ENCODE results near the gene SFMBT2.

The SFMBT2 gene

DNA sequence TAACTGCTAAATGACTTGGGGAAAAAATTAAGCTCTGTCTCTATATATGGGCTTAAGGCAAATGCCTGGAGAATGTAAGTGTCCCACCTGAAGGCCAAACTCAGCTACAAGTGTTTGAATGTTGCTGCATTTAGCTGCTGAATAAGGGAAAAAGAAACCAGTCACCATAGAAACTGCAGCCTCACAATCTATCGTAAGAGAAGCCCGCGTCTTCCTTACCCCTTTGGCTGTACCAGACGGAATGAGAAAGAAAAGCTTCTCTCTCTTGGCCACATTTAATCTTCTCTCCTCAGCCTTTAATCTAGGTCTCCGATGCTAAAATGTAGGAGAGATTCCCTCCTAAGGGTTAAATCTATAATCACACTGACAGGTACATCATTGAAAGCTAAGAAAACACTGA lies 147.2 kb downstream of the SFMBT2 start:
- no peak for DNase-seq (ENCODE audit: low read depth)

DNA sequence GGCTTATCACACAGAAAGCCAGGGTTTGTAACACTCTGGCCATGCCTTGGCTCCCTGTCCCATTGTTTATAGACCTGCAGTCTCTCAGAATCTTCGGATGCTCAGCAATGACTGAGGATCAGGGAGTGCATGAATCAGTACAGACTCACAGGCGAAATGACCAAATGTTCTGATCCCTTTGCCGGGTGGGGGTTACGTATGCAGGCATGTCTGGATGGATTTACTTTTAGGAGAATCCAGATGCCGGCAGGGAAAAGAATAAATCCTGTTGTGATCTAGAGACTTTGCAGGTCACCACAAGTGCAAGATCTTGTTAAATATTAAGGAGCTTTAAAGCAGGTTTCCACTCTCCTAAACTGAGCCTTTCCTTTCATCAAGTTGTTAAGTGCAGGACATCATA lies 149.5 kb downstream of the SFMBT2 start:
- DNase-seq (ENCODE audit: low read depth) = no peak

DNA sequence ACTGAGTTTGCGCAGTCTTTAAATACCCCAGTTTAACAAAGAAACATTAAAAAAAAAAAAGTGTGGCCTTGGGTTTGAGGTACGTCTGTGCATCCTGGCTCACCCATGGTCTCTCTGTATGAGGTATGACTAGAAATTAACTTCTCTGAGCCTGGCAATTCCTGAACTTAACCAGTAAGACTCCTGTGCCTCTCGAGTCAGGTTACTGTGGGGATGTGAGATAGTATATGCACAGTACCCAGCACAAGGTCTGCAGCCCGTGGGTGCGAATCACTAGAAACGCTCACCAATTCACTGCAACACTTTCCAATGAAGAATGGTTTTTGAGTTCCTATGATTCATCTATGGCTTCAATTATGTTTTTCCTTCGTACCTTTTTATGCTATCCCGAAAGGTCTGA lies 149.9 kb downstream of the SFMBT2 start:
- no peak for DNase-seq (ENCODE audit: low read depth)

DNA sequence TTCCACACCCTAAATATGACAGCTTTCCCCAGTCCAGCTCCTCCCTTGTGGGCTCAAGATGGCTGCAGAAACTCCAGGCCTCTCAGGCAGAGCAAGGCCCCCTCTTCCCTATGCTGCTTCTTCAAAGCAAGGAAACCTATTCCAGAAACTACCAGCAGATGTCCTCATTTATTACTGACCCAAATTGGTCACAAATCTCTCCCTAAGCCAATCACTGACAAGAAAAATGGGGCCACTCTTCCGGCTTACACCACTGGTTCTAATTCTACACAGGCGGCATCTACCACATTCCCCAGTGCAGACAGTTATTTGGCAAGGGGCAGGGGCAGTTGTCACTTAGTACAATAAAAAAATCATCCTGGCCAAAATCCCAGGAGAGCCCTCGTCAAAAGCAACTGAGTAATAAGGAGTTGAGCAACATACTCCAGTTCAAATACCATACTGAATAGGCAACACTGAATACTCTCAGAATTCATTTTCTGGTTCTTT lies 150.4 kb downstream of the SFMBT2 start:
- peak; percentile 74 for DNase-seq (ENCODE audit: low read depth)

DNA sequence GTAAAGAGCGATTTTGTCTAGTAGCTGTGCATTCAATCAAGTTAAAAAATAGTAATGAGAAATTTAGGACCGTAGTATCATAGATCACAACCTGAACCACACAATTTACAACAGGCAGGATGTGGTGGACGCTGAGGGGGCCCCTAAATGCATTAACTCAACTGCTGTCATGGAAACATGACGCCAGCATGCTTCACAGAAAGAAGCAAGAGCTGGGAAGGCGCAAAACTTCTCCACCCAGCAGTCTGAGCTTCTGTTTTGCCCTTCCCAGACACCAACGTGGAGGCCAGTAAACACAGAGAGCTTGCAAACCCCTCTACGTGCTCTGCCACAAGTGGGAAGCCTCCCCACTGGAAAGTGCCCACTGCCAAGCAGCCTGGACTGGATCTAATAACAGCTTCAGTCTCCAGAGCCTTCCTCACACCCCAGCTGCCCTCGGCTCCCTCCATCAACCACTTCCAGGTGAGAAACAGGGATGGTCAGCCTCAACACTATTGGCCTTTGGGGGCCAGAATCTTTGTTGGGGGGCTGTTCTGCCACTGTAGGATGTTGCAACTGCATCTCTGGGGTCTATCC lies 151.8 kb downstream of the SFMBT2 start:
- DNase-seq (ENCODE audit: low read depth) = no peak

DNA sequence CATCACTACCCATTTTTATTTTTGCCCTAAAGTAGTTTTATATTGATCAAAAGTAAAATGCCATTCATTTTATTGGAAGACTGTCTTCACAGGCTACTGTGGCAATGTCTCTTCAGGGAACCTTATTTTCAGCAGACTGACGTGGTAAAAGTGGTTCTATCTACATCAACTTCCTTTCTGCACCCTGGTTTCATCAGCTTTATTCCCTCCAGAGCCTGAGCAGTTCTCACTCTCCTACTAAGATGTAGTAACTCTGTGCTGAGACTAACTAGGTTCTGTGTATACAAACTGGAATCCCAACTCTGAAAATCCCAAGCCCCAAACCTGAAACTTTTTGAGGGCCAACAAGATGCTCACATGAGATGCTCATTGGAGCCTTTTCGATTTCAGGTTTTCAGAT lies 155.3 kb downstream of the SFMBT2 start:
- no peak for DNase-seq (ENCODE audit: low read depth)

DNA sequence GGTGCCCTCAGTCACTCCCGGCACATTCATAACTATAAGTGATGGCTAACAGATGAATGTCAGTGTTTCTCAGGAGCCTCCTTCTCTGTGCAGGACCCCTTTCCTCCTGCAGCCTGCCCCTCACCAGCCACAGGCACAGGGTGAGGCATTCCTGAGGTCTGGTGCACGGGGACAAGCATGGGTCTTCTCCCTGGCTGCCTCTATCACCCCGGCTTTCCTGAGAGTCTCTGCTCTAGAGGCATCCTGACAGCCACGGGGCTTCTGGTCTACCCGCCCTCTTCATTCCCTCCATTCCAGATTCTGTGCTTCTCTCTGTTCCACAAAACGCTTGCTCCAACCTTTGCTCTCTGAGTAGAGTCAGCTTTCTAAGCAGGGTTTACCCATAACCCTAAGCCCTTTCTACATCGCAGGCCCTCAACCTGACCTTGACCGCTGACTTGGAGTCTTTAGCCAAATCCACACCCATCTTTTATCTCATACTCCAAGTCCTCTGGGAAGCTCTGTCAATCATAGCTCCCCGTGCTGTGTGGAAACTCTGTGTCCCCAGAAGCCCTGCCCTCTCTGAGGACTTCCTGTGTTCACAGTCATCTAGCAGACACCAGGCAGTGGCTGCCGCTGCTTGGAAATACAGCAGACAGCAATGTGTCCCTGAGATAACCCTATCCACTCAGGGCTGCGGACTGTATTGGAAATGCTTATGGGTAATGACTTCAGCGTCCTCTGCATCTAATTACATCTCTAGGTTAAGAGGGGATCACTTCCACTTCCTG lies 159.0 kb downstream of the SFMBT2 start:
- no peak for DNase-seq (ENCODE audit: low read depth)

DNA sequence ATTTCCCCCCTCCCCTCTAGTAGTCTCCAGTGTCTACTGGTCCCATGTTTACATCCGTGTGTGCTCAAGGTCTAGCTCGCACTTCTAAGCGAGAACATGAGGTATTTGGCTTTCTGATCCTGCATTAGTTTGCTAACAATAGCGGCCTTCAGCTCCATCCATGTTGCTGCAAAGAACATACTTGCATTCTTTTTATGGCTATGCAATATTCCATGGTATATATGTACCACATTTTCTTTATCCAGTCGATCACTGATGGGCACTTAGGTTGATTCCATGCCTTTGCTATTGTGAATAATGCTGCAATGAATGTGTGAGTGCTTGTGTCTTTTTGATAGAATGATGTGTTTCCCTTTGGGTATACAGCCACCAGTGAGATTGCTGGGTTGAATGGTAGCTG lies 160.6 kb downstream of the SFMBT2 start:
- DNase-seq (ENCODE audit: low read depth) = no peak

DNA sequence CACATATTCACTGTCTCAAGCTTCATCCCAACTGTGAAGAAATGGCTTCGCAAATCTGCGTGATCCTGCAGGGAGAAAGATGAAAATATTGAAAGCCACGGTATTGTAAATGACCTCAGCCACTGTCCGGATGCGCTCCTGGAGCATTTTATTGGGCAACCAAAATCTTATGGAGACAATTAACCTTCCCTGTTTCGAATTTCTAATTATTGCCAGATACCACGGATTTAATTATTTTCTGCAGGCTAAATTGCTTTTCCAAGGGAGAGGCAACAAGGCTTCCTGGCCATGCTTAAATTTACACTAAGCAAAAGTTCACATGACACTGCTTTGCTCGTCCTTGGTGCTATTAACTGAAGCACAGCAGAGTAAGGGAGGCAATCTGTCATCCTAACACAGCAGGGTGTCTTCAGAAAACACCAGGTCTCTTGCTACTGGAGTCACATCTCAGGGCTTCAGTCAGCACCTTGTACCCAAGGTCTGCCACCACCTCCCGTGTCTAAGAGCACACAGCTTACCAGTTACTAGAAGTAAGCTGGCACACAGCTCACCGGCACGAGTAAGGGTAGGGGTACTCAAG lies 162.2 kb downstream of the SFMBT2 start:
- no peak for DNase-seq (ENCODE audit: low read depth)

DNA sequence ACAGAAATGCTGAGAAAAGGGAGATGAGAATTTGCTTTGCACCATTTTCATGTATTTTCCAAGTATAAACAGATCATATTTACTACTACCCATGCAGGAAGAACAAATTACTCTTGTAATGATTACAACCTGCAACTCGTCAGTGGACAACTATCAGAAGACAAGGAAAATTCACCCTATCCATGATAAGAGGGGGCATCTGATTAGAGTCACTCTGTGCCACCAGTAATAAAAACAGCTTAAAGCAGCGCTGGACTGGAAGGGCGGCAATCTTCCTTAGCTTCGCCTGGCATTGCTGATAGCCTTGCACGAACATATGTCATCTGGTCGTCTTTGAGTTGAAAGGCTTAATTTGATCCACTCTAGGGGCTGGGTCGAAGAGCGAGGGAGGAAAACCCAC lies 162.7 kb downstream of the SFMBT2 start:
- DNase-seq (ENCODE audit: low read depth) = no peak

DNA sequence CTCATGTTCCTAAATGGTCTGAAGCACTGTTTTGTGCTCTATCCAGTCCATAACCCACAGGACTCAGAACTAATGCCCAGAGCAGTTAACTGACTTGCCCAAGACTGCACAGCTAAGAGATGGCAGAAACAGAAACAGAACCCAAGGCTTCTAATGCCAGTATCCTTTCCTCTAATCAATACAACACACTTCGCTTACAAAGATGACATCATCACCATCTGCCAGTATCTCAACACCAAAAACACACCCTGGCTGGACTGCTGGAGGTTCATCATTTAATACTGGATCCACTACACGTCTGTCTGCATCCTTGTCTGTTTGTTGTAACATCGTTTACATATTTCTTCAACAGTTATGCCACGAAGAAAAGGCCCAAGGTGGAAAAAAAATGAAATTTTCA lies 165.3 kb downstream of the SFMBT2 start:
- DNase-seq (ENCODE audit: low read depth) = no peak

DNA sequence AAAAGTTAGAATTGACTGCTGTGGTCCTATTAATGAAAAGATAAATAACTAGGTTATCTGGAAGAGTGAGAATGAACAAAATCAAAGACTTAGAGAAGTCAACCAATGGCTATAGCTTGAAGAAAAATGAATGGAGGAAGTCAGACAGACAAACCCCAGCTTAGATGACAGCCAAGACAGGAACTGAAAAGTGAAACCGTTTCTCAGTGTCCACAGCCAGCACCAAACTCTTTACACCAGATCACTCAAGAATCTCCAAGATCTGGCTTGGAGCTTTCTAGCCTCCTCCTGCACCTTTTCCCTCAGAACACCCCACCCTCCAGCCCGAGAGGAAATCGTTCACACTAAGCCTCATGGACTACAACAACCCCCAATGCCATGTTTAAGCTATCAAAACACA lies 167.0 kb downstream of the SFMBT2 start:
- DNase-seq (ENCODE audit: low read depth) = no peak

DNA sequence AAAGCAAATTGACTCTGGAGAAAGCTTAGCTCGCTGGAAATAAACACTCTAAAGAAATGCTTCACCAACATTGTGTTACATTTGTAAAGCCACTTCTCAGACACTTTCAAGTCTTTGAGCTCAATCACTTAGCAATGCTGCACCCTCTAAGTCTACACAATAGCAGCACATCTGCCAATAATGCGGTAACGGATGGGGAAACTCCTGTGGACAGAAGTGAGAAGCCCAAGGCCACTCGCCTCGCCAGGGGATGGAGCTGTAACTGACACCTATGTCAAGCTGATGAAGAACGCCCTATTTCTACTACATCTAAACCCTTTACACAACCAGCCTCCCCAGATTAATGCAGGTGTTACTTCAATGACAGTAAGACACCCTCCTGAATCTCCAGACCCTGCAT lies 167.7 kb downstream of the SFMBT2 start:
- DNase-seq (ENCODE audit: low read depth) = no peak

DNA sequence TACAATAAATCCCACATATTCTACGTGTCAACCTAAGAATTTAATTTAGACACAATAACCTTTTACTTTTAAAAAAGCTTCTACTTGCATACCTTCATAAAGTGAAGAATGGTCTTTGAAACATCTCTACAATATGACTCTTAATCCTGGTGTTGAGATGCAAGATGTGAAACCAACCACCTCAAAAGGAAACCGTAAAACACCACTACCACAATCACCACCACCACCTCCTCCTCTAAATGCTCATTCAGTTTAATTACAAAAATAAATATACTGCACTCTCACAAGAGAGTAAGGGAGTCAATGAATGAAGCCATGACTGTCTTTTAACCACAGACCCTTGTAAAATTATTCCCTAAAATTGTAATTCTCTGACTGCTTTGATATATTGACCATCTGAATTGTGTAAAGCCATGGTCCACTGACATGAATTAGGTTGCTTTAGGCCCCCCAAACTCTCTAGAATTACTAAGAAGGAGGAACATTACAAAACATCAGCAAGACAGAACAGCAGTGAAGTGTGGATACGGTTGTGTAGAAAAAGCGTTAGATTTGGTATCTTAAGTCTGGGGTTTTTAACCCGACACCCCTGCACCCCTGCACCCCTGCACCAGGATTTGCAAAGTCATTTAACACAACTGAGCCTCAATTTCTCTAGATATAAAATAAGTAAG lies 171.4 kb downstream of the SFMBT2 start:
- DNase-seq (ENCODE audit: low read depth) = no peak

DNA sequence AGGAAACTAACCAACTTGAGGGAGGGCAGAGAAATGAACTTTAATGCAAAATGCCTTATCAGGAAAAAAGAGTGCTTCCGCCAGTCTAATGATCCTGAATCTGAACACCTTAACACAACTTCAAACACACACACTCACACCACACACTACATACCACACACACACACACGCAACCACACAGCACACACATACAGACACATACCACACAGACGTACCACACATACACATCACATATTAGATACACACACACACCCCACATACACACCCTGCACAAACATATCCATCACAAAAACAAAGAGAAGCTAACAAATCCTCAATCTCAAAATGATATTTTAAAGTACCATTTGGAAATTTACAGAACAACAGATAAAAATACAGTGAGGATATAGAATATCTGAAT lies 175.5 kb downstream of the SFMBT2 start:
- no peak for DNase-seq (ENCODE audit: low read depth)

DNA sequence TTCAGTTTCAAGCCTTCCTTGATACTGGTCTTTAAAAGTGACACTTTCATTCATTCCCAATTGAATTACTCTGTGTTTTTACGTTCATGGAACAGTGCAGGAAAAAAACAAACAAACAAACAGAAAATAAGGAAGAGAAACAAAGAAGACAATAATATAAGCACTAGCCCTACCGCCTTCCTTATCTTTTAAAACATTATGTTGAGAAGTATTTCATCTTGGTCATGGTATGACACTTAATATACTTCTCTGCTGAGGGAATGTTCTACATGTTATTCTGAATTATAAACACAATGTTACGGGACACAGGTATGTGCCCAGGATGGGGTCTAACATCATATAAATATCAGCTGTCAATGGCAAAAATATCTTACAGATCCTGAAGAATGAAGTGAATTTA lies 176.7 kb downstream of the SFMBT2 start:
- DNase-seq (ENCODE audit: low read depth) = no peak

DNA sequence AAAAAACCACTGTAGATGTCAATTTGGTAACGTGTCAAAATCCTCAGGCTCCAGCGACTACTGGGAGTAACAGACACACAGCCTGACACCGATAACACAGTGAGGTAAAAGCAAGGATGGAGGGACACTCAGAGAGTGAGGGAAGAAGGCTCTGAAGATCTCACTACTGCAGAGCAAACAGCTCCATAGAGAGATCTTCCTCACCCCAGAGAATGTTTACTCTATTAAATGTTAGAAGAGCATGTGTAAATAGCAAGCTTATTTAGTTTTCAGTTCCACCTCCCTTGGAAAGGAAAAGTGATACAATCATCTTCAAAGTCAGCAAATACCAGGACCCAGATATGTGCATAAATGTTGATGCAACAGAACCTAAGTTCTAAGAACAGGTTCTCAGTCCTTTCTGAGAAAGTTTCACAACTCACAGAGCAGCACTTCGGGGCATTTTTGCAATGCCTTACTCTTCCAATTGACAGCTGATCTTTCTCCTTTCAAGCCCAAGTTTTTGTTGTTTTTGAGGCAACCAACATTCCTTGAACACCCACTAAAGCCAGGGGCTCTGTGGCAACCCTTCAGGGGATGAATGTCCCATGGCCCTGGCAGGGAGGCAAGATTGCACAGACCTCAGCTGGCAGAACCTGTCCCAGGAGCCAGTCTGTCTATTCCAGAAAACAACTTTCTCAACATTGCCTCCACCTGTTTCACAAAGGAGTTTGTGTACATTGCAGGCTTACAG lies 177.4 kb downstream of the SFMBT2 start:
- DNase-seq (ENCODE audit: low read depth) = no peak

DNA sequence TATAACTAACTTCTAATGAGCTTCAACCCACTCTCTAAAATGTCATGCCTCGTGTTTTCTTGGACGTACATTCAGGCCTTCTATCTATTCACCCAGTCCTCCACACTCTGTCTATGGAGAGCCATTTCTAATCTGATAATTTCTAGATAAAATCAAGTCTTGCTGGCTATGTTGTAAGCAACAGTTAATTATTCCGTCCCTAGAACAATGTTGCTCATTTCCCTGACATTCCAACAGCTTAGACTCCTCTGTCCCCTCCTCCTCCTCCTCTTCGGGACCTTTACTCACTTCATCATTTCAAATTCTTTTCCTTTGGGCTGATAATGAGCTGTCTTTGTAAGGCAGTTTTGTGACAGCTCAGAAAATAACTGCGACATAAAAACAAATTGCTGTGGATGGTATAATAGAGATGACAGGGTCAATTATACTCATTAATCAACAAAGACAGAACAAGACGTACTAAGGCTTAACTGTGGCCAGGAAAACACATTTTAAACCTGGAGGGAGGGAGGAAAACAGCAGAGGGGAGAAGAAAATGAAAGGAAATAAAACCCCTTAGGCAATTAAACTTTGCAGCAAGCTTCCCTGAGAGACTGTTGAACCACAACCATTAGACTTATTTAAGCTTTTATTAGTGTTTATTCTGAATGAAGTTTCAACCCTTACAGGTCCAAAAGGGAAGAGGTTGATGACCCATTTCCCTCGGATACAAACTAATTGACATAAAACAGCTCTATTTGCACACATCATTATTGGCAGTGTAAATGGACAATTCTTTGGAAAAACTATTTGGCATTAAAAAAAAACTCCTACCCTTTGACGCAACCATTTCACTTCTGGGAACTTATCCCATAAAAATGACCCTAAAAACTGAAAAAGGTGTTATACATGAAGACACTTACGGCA lies 179.1 kb downstream of the SFMBT2 start:
- no peak for DNase-seq (ENCODE audit: low read depth)

DNA sequence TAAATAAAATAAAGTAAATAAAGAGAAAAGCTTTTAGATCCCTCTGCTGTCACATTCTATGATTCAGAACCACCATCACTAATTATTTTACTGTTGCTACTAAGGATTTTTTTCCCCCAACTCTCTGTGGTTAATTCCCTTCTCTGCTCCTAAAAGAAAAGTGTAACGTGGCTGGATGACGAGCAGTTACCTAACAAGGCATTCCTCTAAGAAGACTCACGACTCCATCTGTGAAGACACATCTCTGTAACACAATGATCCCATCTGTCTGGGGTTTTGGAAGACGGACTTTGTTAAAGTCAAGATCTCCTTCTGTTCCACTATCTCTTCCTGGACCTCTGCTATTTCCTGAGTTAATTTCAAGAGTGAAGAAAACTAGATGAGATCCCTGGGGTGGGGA lies 179.9 kb downstream of the SFMBT2 start:
- DNase-seq (ENCODE audit: low read depth) = no peak

DNA sequence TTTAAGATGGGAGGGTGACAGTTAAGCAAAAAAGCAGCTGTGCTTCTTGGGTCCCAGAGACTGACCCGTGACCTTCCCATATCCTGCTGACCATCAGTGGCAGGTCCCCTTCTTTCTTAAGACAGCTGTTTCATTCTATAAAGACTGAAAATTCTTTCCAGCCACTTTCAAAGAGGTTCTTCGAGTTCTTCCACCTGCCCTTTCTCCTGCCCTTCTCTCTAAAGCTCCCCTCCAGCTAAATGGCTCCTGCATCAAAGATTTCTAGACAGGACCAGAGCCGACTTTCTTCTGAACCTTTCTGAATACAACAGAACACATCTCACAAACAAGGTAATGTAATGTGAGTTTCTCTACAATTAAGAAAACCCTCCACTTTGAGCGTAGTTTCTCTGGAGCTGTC lies 180.8 kb downstream of the SFMBT2 start:
- no peak for DNase-seq (ENCODE audit: low read depth)

DNA sequence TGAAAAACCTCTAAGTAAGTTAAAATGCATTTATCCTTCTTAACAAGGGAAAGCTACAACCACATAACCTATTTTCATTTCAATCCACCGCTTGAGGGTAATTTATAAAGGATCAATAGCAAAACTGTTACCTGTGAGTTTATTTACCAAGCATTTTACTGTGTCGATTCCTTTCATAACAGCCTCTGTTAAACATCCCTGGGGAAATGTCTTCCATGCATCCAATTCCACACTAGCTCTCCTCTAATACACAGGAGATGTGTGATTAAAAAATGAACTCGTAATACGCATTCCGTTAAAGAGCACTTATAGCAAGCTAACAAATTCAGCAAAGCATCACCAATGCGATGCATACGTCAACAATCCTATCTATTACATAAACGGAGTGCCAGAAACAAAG lies 185.7 kb downstream of the SFMBT2 start:
- no peak for DNase-seq (ENCODE audit: low read depth)
